ENCODE results near the gene NEGR1. TPM values are rescaled to one million over a fixed set of nuclear protein-coding genes. Genes with fewer than 3 reads are reported as not detected.

The NEGR1 gene
- total RNA-seq, 4 donors from 2014 or later, result 34.5 to 58.8 (median 48.5) TPM

DNA sequence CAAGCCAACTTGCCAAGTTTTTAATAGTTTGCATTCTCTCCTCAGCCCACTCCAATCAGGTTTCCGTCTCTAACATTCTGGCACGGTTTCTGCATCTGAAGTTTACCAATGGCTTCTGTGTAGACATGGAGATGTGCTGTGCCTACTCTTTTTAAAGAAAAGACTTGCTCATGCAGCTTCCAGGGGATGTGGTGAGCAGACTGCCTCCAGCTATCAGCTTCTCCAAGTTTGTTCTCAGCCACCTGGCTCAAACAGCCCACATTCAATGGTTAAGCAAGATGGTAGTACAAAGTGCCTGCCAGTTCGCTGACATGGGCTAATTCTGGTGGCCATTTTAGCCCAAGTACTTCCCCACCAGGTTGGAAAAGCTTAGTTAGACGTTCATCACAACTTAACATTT, 465.3 kb downstream of the NEGR1 start:
- no peak overlapping the region for H3K27ac ChIP-seq (replicated peaks in 1 of 4)
- WGBS, result 76% methylated on average over 4 of the region's 4 CpGs
- no peaks in the 10 kb centered on the region for H3K4me1 ChIP-seq

GRCh38 chr1:71809085-71809484, 473.3 kb downstream of the NEGR1 start:
- Histone ChIP-seq H3K27ac (replicated peaks in 1 of 4) (no peak overlapping the region), H3K27me3 (no peaks in the 10 kb centered on the region), H3K4me3 (no peak overlapping the region), H3K9me3 (no peaks in the 10 kb centered on the region), H3K4me1 (no peaks in the 10 kb centered on the region), H3K36me3 (no peaks in the 10 kb centered on the region)
- no peak for DNase-seq (ENCODE audit: extremely low spot score)
- intact Hi-C loops (cut with DNase I), result no loop called here
- WGBS, result 74% methylated on average over 3 of the region's 3 CpGs
- no peak for TF ChIP-seq POLR2A (IDR thresholded peaks at IDR 0.05; ENCODE audit: low read depth)
- TF ChIP-seq POLR2AphosphoS5 (IDR thresholded peaks at IDR 0.05), result no peak
- no peak for TF ChIP-seq EP300 (IDR thresholded peaks at IDR 0.05)
- no peak for TF ChIP-seq CTCF (IDR thresholded peaks at IDR 0.05)

More for the DNA sequence above, 465.3 kb downstream of the NEGR1 start:
- no peak overlapping the region for H3K4me3 ChIP-seq
- no peaks in the 10 kb centered on the region for H3K27me3 ChIP-seq
- intact Hi-C loops (cut with DNase I), result no loop called here
- no peaks in the 10 kb centered on the region for H3K36me3 ChIP-seq
- TF ChIP-seq EP300 (IDR thresholded peaks at IDR 0.05) (no peak), POLR2A (IDR thresholded peaks at IDR 0.05; ENCODE audit: low read depth) (no peak), POLR2AphosphoS5 (IDR thresholded peaks at IDR 0.05) (no peak), CTCF (IDR thresholded peaks at IDR 0.05) (no peak)
- no peaks in the 10 kb centered on the region for H3K9me3 ChIP-seq
- no peak for DNase-seq (ENCODE audit: extremely low spot score)

DNA sequence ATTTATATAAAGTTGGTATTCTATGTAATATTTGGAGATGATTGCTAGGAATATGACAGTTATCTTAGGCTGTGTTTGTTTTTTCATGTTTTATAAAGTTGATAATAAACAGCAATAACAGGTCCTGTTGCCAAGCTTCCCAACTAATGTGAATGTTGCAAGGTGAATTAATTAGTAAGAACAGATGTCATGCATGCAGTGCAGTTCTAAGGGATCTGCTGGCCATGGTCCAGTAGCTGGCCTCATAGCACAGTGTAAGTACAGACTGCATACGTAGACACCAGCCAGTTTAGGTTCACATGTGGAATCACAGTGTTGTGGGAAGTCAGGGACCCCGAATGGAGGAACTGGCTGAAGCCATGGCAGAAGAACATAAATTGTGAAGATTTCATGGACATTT, 478.2 kb downstream of the NEGR1 start:
- no peak for TF ChIP-seq CTCF (IDR thresholded peaks at IDR 0.05)
- no peak for TF ChIP-seq EP300 (IDR thresholded peaks at IDR 0.05)
- no peak for TF ChIP-seq POLR2A (IDR thresholded peaks at IDR 0.05; ENCODE audit: low read depth)
- TF ChIP-seq POLR2AphosphoS5 (IDR thresholded peaks at IDR 0.05), result no peak
- Histone ChIP-seq H3K4me3 (no peak overlapping the region), H3K9me3 (no peaks in the 10 kb centered on the region), H3K27ac (replicated peaks in 1 of 4) (no peak overlapping the region), H3K4me1 (no peaks in the 10 kb centered on the region), H3K27me3 (no peaks in the 10 kb centered on the region), H3K36me3 (no peaks in the 10 kb centered on the region)
- 85% methylated on average over 2 of the region's 2 CpGs for WGBS
- no peak for DNase-seq (ENCODE audit: extremely low spot score)
- intact Hi-C loops (cut with DNase I), result no loop called here

- Histone ChIP-seq H3K27ac (replicated peaks in 1 of 4) (no peak overlapping the region), H3K4me1 (no peaks in the 10 kb centered on the region), H3K27me3 (no peaks in the 10 kb centered on the region)
Measured at GRCh38 chr1:71796006-71796405, 486.3 kb downstream of the NEGR1 start.

More at GRCh38 chr1:71796006-71796405, 486.3 kb downstream of the NEGR1 start:
- no peak for TF ChIP-seq EP300 (IDR thresholded peaks at IDR 0.05)
- TF ChIP-seq CTCF (IDR thresholded peaks at IDR 0.05), result no peak
- TF ChIP-seq POLR2AphosphoS5 (IDR thresholded peaks at IDR 0.05), result no peak
- no peak for TF ChIP-seq POLR2A (IDR thresholded peaks at IDR 0.05; ENCODE audit: low read depth)
- no peak for DNase-seq (ENCODE audit: extremely low spot score)
- intact Hi-C loops (cut with DNase I), result no loop called here
- Histone ChIP-seq H3K9me3 (no peaks in the 10 kb centered on the region), H3K36me3 (no peaks in the 10 kb centered on the region), H3K4me3 (no peak overlapping the region)
